ENCODE measurements around the gene PLXDC2.

PLXDC2 gene

GRCh38 chr10:19812976-19813375 is 3.3 kb upstream of the PLXDC2 start:
- no peaks in the 10 kb centered on the region for H3K4me1 ChIP-seq (ENCODE audit: insufficient read depth, poor library complexity, severe bottlenecking)
- DNase-seq (ENCODE audit: low spot score), result no peak
- H3K27me3 ChIP-seq (ENCODE audit: insufficient read depth, poor library complexity, severe bottlenecking), result peaks cover 55% of the 10 kb centered on the region
- ATAC-seq (ENCODE audit: low read depth), result no peak
- H3K27ac ChIP-seq (ENCODE audit: poor library complexity, severe bottlenecking), result no peak overlapping the region
- no peaks in the 10 kb centered on the region for H3K36me3 ChIP-seq (ENCODE audit: low read depth)
- H3K9me3 ChIP-seq (ENCODE audit: severe bottlenecking), result no peaks in the 10 kb centered on the region
- no peak overlapping the region for H3K4me3 ChIP-seq (ENCODE audit: severe bottlenecking)
- no peak for TF ChIP-seq CTCF (IDR thresholded peaks at IDR 0.05; ENCODE audit: poor library complexity, severe bottlenecking)

GRCh38 chr10:19815036-19815730 is 1.0 kb upstream of the PLXDC2 start:
- ATAC-seq (ENCODE audit: low read depth) (no peak), DNase-seq (ENCODE audit: low spot score) (no peak)
- H3K27ac ChIP-seq (ENCODE audit: poor library complexity, severe bottlenecking), result no peak overlapping the region
- no peaks in the 10 kb centered on the region for H3K9me3 ChIP-seq (ENCODE audit: severe bottlenecking)
- H3K27me3 ChIP-seq (ENCODE audit: insufficient read depth, poor library complexity, severe bottlenecking), result peaks cover 68% of the 10 kb centered on the region
- H3K4me3 ChIP-seq (ENCODE audit: severe bottlenecking), result peak overlapping the region; percentile 37
- H3K4me1 ChIP-seq (ENCODE audit: insufficient read depth, poor library complexity, severe bottlenecking), result peaks cover 8% of the 10 kb centered on the region
- TF ChIP-seq CTCF (IDR thresholded peaks at IDR 0.05; ENCODE audit: poor library complexity, severe bottlenecking), result no peak
- no peaks in the 10 kb centered on the region; the same call in 1 of the 2 replicates for H3K36me3 ChIP-seq (ENCODE audit: low read depth)

GRCh38 chr10:19815731-19816410 is 361 bp upstream of the PLXDC2 start:
- H3K36me3 ChIP-seq (ENCODE audit: low read depth), result no peaks in the 10 kb centered on the region; the same call in 1 of the 2 replicates
- peak overlapping the region; percentile 37 for H3K4me3 ChIP-seq (ENCODE audit: severe bottlenecking)
- no peaks in the 10 kb centered on the region for H3K9me3 ChIP-seq (ENCODE audit: severe bottlenecking)
- H3K4me1 ChIP-seq (ENCODE audit: insufficient read depth, poor library complexity, severe bottlenecking), result peaks cover 8% of the 10 kb centered on the region
- no peak overlapping the region for H3K27ac ChIP-seq (ENCODE audit: poor library complexity, severe bottlenecking)
- TF ChIP-seq CTCF (IDR thresholded peaks at IDR 0.05; ENCODE audit: poor library complexity, severe bottlenecking), result no peak
- H3K27me3 ChIP-seq (ENCODE audit: insufficient read depth, poor library complexity, severe bottlenecking), result peaks cover 68% of the 10 kb centered on the region
- ATAC-seq (ENCODE audit: low read depth), result peak; percentile 49
- peak; percentile 57 for DNase-seq (ENCODE audit: low spot score)

- TF ChIP-seq CTCF (IDR thresholded peaks at IDR 0.05; ENCODE audit: poor library complexity, severe bottlenecking), result peak; percentile 15
- H3K27me3 ChIP-seq (ENCODE audit: insufficient read depth, poor library complexity, severe bottlenecking), result peaks cover 61% of the 10 kb centered on the region
- no peak overlapping the region for H3K27ac ChIP-seq (ENCODE audit: poor library complexity, severe bottlenecking)
- no peak for DNase-seq (ENCODE audit: low spot score)
- no peaks in the 10 kb centered on the region; the same call in 1 of the 2 replicates for H3K36me3 ChIP-seq (ENCODE audit: low read depth)
- ATAC-seq (ENCODE audit: low read depth), result peak; percentile 44
- H3K4me1 ChIP-seq (ENCODE audit: insufficient read depth, poor library complexity, severe bottlenecking), result peaks cover 8% of the 10 kb centered on the region
- no peaks in the 10 kb centered on the region for H3K9me3 ChIP-seq (ENCODE audit: severe bottlenecking)
- H3K4me3 ChIP-seq (ENCODE audit: severe bottlenecking), result peak overlapping the region; percentile 37
Observed at GRCh38 chr10:19817231-19817933, 1.1 kb downstream of the PLXDC2 start.

Measured in RWPE2 (cell line).